Measurements from ENCODE around the gene RNF103.

DNA sequence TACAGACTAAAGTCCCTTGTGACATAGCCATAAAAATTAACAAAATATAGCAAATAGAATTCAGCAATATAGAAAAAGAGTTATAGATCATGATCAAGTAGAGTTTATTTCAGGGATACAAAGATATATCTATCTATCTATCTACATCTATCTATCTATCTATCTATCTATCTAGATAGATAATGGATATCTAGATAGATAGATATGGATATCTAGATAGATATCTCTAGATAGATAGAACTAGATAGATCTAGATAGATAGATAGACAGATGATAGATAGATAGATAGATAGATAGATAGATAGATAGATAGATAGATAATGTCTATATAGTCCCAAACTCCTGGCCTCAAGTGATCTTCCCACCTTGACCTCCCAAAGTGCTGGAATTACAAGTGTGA is 43.1 kb downstream of the RNF103 start:
- TF ChIP-seq POLR2A (IDR thresholded peaks at IDR 0.05) = no peak
- TF ChIP-seq, protein P1, sequence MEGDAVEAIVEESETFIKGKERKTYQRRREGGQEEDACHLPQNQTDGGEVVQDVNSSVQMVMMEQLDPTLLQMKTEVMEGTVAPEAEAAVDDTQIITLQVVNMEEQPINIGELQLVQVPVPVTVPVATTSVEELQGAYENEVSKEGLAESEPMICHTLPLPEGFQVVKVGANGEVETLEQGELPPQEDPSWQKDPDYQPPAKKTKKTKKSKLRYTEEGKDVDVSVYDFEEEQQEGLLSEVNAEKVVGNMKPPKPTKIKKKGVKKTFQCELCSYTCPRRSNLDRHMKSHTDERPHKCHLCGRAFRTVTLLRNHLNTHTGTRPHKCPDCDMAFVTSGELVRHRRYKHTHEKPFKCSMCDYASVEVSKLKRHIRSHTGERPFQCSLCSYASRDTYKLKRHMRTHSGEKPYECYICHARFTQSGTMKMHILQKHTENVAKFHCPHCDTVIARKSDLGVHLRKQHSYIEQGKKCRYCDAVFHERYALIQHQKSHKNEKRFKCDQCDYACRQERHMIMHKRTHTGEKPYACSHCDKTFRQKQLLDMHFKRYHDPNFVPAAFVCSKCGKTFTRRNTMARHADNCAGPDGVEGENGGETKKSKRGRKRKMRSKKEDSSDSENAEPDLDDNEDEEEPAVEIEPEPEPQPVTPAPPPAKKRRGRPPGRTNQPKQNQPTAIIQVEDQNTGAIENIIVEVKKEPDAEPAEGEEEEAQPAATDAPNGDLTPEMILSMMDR (IDR thresholded peaks at IDR 0.05) = no peak

All from testis (tissue), 2 donors.